Measurements from ENCODE around the gene ADAM22. TPM values are rescaled to one million over a fixed set of nuclear protein-coding genes. Genes with fewer than 3 reads are reported as not detected.

The ADAM22 gene
- total RNA-seq, 1 experiment from 2014 or later = 10.0 TPM

DNA sequence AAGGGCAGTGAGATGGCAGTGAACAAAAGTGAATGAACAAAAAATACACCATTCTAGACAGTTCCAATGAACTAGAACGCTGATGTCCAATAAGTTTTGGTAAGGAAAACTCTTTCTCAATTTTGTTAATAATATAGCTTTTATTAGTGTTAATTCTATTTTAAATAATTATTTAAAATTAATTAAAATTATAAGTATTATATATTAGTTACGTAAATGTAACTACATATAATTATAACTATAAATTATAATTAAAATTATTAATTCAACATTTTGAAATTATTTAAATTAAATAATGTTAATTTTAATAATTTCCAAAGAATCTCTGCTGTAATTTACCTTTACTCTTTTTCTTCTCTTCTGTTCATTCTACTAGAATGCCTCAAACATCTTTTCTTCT lies 280.4 kb downstream of the ADAM22 start:
- DNase-seq (ENCODE audit: low read depth, low spot score) (no peak), ATAC-seq (no peak)
- Histone ChIP-seq H2AFZ (ENCODE audit: low read depth, low read length, poor library complexity, severe bottlenecking) (no peak overlapping the region), H3K9ac (ENCODE audit: low read length) (no peak overlapping the region), H3K79me2 (ENCODE audit: insufficient read depth, low read length) (peaks cover 39% of the 10 kb centered on the region), H4K20me1 (ENCODE audit: insufficient read depth) (no peaks in the 10 kb centered on the region), H3K9me3 (ENCODE audit: control insufficient read depth in 1 of 2, insufficient read depth in 1 of 2, low read depth in 1 of 2, low read length in 2 of 2) (no peaks in the 10 kb centered on the region), H3K9me2 (ENCODE audit: insufficient read depth) (no peaks in the 10 kb centered on the region), H3K4me3 (replicated peaks in 1 of 2; ENCODE audit: low read depth in 1 of 2, low read length in 2 of 2) (no peak overlapping the region), H3K4me1 (ENCODE audit: control insufficient read depth in 1 of 2, insufficient read depth in 2 of 2, low read length in 2 of 2) (peaks cover 4 to 8% of the 10 kb centered on the region in 2 experiments; a peak in 3 of 4 replicates), H3K27me3 (ENCODE audit: insufficient read depth, low read length) (no peaks in the 10 kb centered on the region), H3K27ac (ENCODE audit: low read depth, low read length) (no peak overlapping the region), H3K36me3 (ENCODE audit: control insufficient read depth in 1 of 2, insufficient read depth in 2 of 2, low read length in 2 of 2) (peaks cover 2 to 40% of the 10 kb centered on the region in 2 experiments; a peak in 2 of 4 replicates), H3K4me2 (ENCODE audit: low read length) (no peak overlapping the region)
- ChIA-PET POLR2A (no interaction called here), RAD21 (ENCODE audit: low non-redundant PET in 1 of 2, low total read pairs in 2 of 2, uncharacterized antibody in 2 of 2, unreplicated experiment in 2 of 2) (no interaction called here), CTCF (no interaction called here)
- intact Hi-C loops (cut with micrococcal nuclease) = no loop called here
- no TSS peak for BruUV-seq (replicated peaks)
- TF ChIP-seq YY1 (IDR thresholded peaks at IDR 0.05; ENCODE audit: extremely low read depth, insufficient replicate concordance, low read depth, low read length) (no peak), SRF (IDR thresholded peaks at IDR 0.05; ENCODE audit: low read depth) (no peak), EGR1 (IDR thresholded peaks at IDR 0.05; ENCODE audit: low read depth) (no peak), CTCF (IDR thresholded peaks at IDR 0.05 in 2 of 3, conservative IDR thresholded peaks at IDR 0.05 in 1 of 3; ENCODE audit: borderline replicate concordance in 1 of 3, insufficient read depth in 1 of 3, low read depth in 2 of 3, low read length in 2 of 3) (no peak), CBX3 (IDR thresholded peaks at IDR 0.05; ENCODE audit: low read depth) (no peak), TCF7L2 (IDR thresholded peaks at IDR 0.05; ENCODE audit: borderline replicate concordance, extremely low read depth, insufficient read depth, insufficient read length) (no peak), POLR2A (IDR thresholded peaks at IDR 0.05; ENCODE audit: borderline replicate concordance, extremely low read depth, insufficient read depth, insufficient read length) (no peak), EZH2phosphoT487 (IDR thresholded peaks at IDR 0.05; ENCODE audit: borderline replicate concordance) (no peak)

DNA sequence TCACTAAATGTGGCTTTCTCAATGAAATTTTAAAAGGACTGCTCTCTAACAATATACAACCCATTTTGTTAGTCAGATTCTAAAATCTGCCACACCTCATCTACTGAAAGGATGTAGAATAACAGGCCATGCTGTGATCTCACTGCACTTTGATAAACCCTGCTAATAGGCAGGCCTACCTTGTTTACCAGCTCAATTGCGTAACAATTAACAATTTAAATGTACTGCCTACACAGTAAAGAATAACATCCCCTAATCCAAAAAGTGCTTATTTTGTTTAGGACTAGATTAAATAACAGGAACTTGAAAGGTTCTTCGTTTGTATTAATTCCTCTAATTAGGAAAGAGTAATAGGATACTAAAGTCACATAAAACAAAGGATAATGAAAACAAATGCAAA lies 281.2 kb downstream of the ADAM22 start:
- no peak overlapping the region for H2AFZ ChIP-seq (ENCODE audit: low read depth, low read length, poor library complexity, severe bottlenecking)
- H3K27ac ChIP-seq (ENCODE audit: low read depth, low read length) = no peak overlapping the region
- no peak for DNase-seq (ENCODE audit: low read depth, low spot score)
- no peaks in the 10 kb centered on the region for H3K9me2 ChIP-seq (ENCODE audit: insufficient read depth)
- H3K36me3 ChIP-seq (ENCODE audit: control insufficient read depth in 1 of 2, insufficient read depth in 2 of 2, low read length in 2 of 2) = peaks cover 2 to 38% of the 10 kb centered on the region in 2 experiments; a peak in 2 of 4 replicates
- H4K20me1 ChIP-seq (ENCODE audit: insufficient read depth) = no peaks in the 10 kb centered on the region
- no peak for ATAC-seq
- TF ChIP-seq ELF1 (IDR thresholded peaks at IDR 0.05; ENCODE audit: borderline replicate concordance, low read depth) (no peak), SIN3A (IDR thresholded peaks at IDR 0.05; ENCODE audit: low read depth) (no peak), CEBPB (IDR thresholded peaks at IDR 0.05; ENCODE audit: low read depth) (no peak)
- H3K9ac ChIP-seq (ENCODE audit: low read length) = no peak overlapping the region
- CTCF ChIA-PET = no interaction called here
- no peaks in the 10 kb centered on the region for H3K9me3 ChIP-seq (ENCODE audit: control insufficient read depth in 1 of 2, insufficient read depth in 1 of 2, low read depth in 1 of 2, low read length in 2 of 2)
- H3K4me1 ChIP-seq (ENCODE audit: control insufficient read depth in 1 of 2, insufficient read depth in 2 of 2, low read length in 2 of 2) = peaks cover 4 to 11% of the 10 kb centered on the region in 2 experiments; a peak in 3 of 4 replicates
- POLR2A ChIA-PET = no interaction called here
- RAD21 ChIA-PET (ENCODE audit: low non-redundant PET in 1 of 2, low total read pairs in 2 of 2, uncharacterized antibody in 2 of 2, unreplicated experiment in 2 of 2) = no interaction called here
- H3K4me2 ChIP-seq (ENCODE audit: low read length) = no peak overlapping the region
- H3K27me3 ChIP-seq (ENCODE audit: insufficient read depth, low read length) = no peaks in the 10 kb centered on the region
- no TSS peak for BruUV-seq (replicated peaks)
- H3K79me2 ChIP-seq (ENCODE audit: insufficient read depth, low read length) = peaks cover 39% of the 10 kb centered on the region
- no peak overlapping the region for H3K4me3 ChIP-seq (replicated peaks in 1 of 2; ENCODE audit: low read depth in 1 of 2, low read length in 2 of 2)
- intact Hi-C loops (cut with micrococcal nuclease) = no loop called here
